IPS-15b (cell line): ENCODE data around the gene PSMD7.

Source experiments
- H3K27me3 ChIP-seq: one replicate; pipeline ENCODE4 v1.6.1; 2013; ENCODE audit warnings: low read length; ENCODE audit not compliant: control insufficient read depth, insufficient read depth
- H3K36me3 ChIP-seq: one replicate; pipeline ENCODE4 v1.6.1; 2013; ENCODE audit warnings: low read length; ENCODE audit not compliant: control insufficient read depth, insufficient read depth
- H3K4me1 ChIP-seq: one replicate; pipeline ENCODE4 v1.6.1; 2013; ENCODE audit warnings: mild to moderate bottlenecking, low read length; ENCODE audit not compliant: control insufficient read depth, insufficient read depth
- H3K4me3 ChIP-seq: one replicate; pipeline ENCODE4 v1.5.1; 2013; ENCODE audit warnings: low read depth, low read length
- H3K9ac ChIP-seq: one replicate; pipeline ENCODE4 v1.6.1; 2013; ENCODE audit warnings: low read depth, mild to moderate bottlenecking, low read length
- H3K9me3 ChIP-seq: one replicate; pipeline ENCODE4 v1.6.1; 2013; ENCODE audit warnings: mild to moderate bottlenecking, low read length; ENCODE audit not compliant: control insufficient read depth, insufficient read depth

PSMD7 gene

GRCh38 chr16:74298104-74298503 is 1.5 kb downstream of the PSMD7 start:
- no peaks in the 10 kb centered on the region for H3K27me3 ChIP-seq
- H3K36me3 ChIP-seq: peaks cover 32% of the 10 kb centered on the region
- H3K4me1 ChIP-seq: no peaks in the 10 kb centered on the region
- peak overlapping the region; percentile 84 for H3K4me3 ChIP-seq
- no peaks in the 10 kb centered on the region for H3K9me3 ChIP-seq
- no peak overlapping the region for H3K9ac ChIP-seq

- no peak overlapping the region for H3K9ac ChIP-seq
- H3K9me3 ChIP-seq: no peaks in the 10 kb centered on the region
- H3K36me3 ChIP-seq: peaks cover 61% of the 10 kb centered on the region
- H3K27me3 ChIP-seq: no peaks in the 10 kb centered on the region
- H3K4me3 ChIP-seq: no peak overlapping the region
- H3K4me1 ChIP-seq: no peaks in the 10 kb centered on the region
These were observed 5.7 kb downstream of the PSMD7 start for GRCh38 chr16:74302341-74302740.

- peaks cover 62% of the 10 kb centered on the region for H3K36me3 ChIP-seq
- H3K9me3 ChIP-seq: no peaks in the 10 kb centered on the region
- no peaks in the 10 kb centered on the region for H3K27me3 ChIP-seq
- no peak overlapping the region for H3K4me3 ChIP-seq
- H3K4me1 ChIP-seq: no peaks in the 10 kb centered on the region
- no peak overlapping the region for H3K9ac ChIP-seq
These were observed 7.7 kb downstream of the PSMD7 start for GRCh38 chr16:74304164-74304834.

GRCh38 chr16:74304835-74305176 is 8.2 kb downstream of the PSMD7 start:
- Histone ChIP-seq H3K9ac (no peak overlapping the region), H3K4me3 (no peak overlapping the region), H3K27me3 (no peaks in the 10 kb centered on the region), H3K36me3 (peaks cover 59% of the 10 kb centered on the region), H3K9me3 (no peaks in the 10 kb centered on the region), H3K4me1 (no peaks in the 10 kb centered on the region)

GRCh38 chr16:74305281-74305680 is 8.7 kb downstream of the PSMD7 start:
- Histone ChIP-seq H3K4me3 (no peak overlapping the region), H3K9me3 (no peaks in the 10 kb centered on the region), H3K36me3 (peaks cover 56% of the 10 kb centered on the region), H3K9ac (no peak overlapping the region), H3K4me1 (no peaks in the 10 kb centered on the region), H3K27me3 (no peaks in the 10 kb centered on the region)

- H3K36me3 ChIP-seq: peaks cover 48% of the 10 kb centered on the region
- no peak overlapping the region for H3K9ac ChIP-seq
- H3K4me3 ChIP-seq: no peak overlapping the region
These were observed 9.6 kb downstream of the PSMD7 start for GRCh38 chr16:74305978-74306784.

GRCh38 chr16:74307383-74307782 is 10.8 kb downstream of the PSMD7 start:
- Histone ChIP-seq H3K4me3 (no peak overlapping the region), H3K9ac (no peak overlapping the region), H3K36me3 (peaks cover 36% of the 10 kb centered on the region), H3K4me1 (no peaks in the 10 kb centered on the region), H3K9me3 (no peaks in the 10 kb centered on the region), H3K27me3 (no peaks in the 10 kb centered on the region)

More at GRCh38 chr16:74305978-74306784, 9.6 kb downstream of the PSMD7 start:
- Histone ChIP-seq H3K4me1 (no peaks in the 10 kb centered on the region), H3K9me3 (no peaks in the 10 kb centered on the region), H3K27me3 (no peaks in the 10 kb centered on the region)

GRCh38 chr16:74309789-74310781 is 13.5 kb downstream of the PSMD7 start:
- no peaks in the 10 kb centered on the region for H3K9me3 ChIP-seq
- H3K9ac ChIP-seq: no peak overlapping the region
- H3K4me3 ChIP-seq: no peak overlapping the region
- H3K4me1 ChIP-seq: no peaks in the 10 kb centered on the region
- H3K36me3 ChIP-seq: peaks cover 18% of the 10 kb centered on the region
- H3K27me3 ChIP-seq: no peaks in the 10 kb centered on the region

- H3K9me3 ChIP-seq: no peaks in the 10 kb centered on the region
- H3K4me3 ChIP-seq: no peak overlapping the region
- no peaks in the 10 kb centered on the region for H3K36me3 ChIP-seq
- no peak overlapping the region for H3K9ac ChIP-seq
- no peaks in the 10 kb centered on the region for H3K27me3 ChIP-seq
- no peaks in the 10 kb centered on the region for H3K4me1 ChIP-seq
These were observed 18.4 kb downstream of the PSMD7 start for GRCh38 chr16:74315059-74315458.

GRCh38 chr16:74320707-74321106 is 24.1 kb downstream of the PSMD7 start:
- H3K4me3 ChIP-seq: no peak overlapping the region
- H3K9ac ChIP-seq: no peak overlapping the region
- H3K27me3 ChIP-seq: no peaks in the 10 kb centered on the region
- H3K9me3 ChIP-seq: no peaks in the 10 kb centered on the region
- peaks cover 6% of the 10 kb centered on the region for H3K36me3 ChIP-seq
- H3K4me1 ChIP-seq: no peaks in the 10 kb centered on the region

GRCh38 chr16:74321356-74321755 is 24.7 kb downstream of the PSMD7 start:
- peaks cover 7% of the 10 kb centered on the region for H3K36me3 ChIP-seq
- H3K4me3 ChIP-seq: no peak overlapping the region
- no peaks in the 10 kb centered on the region for H3K27me3 ChIP-seq
- no peaks in the 10 kb centered on the region for H3K9me3 ChIP-seq
- no peaks in the 10 kb centered on the region for H3K4me1 ChIP-seq
- H3K9ac ChIP-seq: no peak overlapping the region
